Measurements from ENCODE around the gene CYP19A1. TPM values are rescaled to one million over a fixed set of nuclear protein-coding genes. Genes with fewer than 3 reads are reported as not detected.

Gene CYP19A1
- total and polyA plus RNA-seq, 7 donors = 0.10 to 4.7 (median 0.22) TPM

DNA sequence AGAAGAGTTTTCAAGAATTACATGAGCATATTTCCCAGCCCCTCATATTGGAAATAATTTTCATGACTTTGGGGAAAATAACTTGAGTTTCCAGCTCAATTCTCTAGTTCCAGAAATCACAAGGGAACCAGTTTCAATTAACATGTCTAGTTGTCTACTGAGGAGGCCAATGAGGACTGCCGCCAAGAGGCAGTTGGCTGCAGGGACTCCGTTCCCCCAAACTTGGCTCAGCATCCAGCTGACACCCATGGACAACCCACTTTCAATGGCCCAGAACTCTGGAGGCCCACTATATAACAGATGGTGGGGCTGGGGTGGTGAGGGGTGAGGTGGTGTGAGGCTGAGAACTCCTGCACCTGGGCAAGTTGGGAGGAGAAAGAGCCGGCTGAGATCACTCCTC is 157.2 kb downstream of the CYP19A1 start:
- intact Hi-C loops (cut with DNase I) = no loop called here
- WGBS, 3 donors = 63 to 72% (median 65%) methylated on average over 3 of the region's 3 CpGs
- ATAC-seq (no peak), DNase-seq (no peak)
- H3K4me1 ChIP-seq = no peaks in the 10 kb centered on the region
- H3K4me3 ChIP-seq = no peak overlapping the region
- H3K36me3 ChIP-seq (ENCODE audit: insufficient read depth in 1 of 2, low read depth in 1 of 2) = no peaks in the 10 kb centered on the region
- no peaks in the 10 kb centered on the region for H3K9me3 ChIP-seq
- TF ChIP-seq, protein P1, sequence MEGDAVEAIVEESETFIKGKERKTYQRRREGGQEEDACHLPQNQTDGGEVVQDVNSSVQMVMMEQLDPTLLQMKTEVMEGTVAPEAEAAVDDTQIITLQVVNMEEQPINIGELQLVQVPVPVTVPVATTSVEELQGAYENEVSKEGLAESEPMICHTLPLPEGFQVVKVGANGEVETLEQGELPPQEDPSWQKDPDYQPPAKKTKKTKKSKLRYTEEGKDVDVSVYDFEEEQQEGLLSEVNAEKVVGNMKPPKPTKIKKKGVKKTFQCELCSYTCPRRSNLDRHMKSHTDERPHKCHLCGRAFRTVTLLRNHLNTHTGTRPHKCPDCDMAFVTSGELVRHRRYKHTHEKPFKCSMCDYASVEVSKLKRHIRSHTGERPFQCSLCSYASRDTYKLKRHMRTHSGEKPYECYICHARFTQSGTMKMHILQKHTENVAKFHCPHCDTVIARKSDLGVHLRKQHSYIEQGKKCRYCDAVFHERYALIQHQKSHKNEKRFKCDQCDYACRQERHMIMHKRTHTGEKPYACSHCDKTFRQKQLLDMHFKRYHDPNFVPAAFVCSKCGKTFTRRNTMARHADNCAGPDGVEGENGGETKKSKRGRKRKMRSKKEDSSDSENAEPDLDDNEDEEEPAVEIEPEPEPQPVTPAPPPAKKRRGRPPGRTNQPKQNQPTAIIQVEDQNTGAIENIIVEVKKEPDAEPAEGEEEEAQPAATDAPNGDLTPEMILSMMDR (IDR thresholded peaks at IDR 0.05) = no peak
- no peaks in the 10 kb centered on the region for H3K27me3 ChIP-seq (ENCODE audit: insufficient read depth in 3 of 3, low read length in 2 of 3)
- H3K27ac ChIP-seq = no peak overlapping the region

DNA sequence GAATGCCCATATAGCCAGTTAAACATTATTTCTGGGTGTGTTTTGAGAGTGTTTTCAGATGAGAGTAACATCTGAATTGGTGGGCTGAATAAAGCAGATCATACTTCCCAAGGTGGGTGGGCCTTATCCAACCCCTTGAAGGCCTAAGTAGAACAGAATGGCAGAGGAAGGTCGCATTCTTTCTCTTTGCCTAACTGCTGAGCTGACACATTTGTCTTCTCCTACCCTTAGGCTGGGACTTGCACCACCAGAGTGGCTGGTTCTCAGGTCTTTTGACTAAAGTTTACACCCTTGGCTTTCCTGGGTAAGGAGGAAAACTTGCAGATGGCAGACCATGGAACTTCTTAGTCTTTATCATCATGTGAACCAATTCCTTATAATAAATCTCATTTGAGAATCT is 157.9 kb downstream of the CYP19A1 start:
- intact Hi-C loops (cut with DNase I) = no loop called here
- no peaks in the 10 kb centered on the region for H3K27me3 ChIP-seq (ENCODE audit: insufficient read depth in 3 of 3, low read length in 2 of 3)
- TF ChIP-seq, protein P1 (IDR thresholded peaks at IDR 0.05) = no peak
- ATAC-seq (no peak), DNase-seq (no peak)
- H3K4me3 ChIP-seq = no peak overlapping the region
- H3K36me3 ChIP-seq (ENCODE audit: insufficient read depth in 1 of 2, low read depth in 1 of 2) = no peaks in the 10 kb centered on the region
- WGBS, 3 donors = 75 to 90% (median 85%) methylated on average over 1 of the region's 1 CpG
- no peaks in the 10 kb centered on the region for H3K4me1 ChIP-seq
- H3K27ac ChIP-seq = no peak overlapping the region
- H3K9me3 ChIP-seq = no peaks in the 10 kb centered on the region

DNA sequence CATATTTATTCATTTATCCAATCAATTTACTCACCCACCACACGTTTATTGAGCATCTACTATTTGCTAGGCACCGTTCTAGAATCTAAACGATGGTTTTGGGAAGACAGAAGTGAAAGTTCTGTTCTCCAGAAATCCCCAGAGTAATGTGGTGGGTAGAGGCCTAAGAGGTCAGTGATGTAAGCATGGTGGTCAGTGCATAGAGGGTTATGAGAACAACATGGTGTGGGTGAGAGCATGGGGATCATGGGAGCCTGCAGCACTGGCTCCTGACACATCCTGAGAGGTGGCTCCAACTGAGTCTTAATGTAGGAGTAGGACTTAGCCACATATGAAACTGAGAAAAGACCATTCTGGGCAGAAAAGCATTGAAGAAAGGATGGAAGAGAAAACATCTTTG is 158.4 kb downstream of the CYP19A1 start:
- intact Hi-C loops (cut with DNase I) = no loop called here
- TF ChIP-seq, protein P1 (IDR thresholded peaks at IDR 0.05) = no peak
- Histone ChIP-seq H3K27ac (no peak overlapping the region), H3K27me3 (ENCODE audit: insufficient read depth in 3 of 3, low read length in 2 of 3) (no peaks in the 10 kb centered on the region), H3K4me1 (no peaks in the 10 kb centered on the region), H3K9me3 (no peaks in the 10 kb centered on the region), H3K4me3 (no peak overlapping the region), H3K36me3 (ENCODE audit: insufficient read depth in 1 of 2, low read depth in 1 of 2) (no peaks in the 10 kb centered on the region)
- 83 to 87% (median 84%) methylated on average over 3 of the region's 3 CpGs for WGBS, 3 donors
- no peak for ATAC-seq
- no peak for DNase-seq

DNA sequence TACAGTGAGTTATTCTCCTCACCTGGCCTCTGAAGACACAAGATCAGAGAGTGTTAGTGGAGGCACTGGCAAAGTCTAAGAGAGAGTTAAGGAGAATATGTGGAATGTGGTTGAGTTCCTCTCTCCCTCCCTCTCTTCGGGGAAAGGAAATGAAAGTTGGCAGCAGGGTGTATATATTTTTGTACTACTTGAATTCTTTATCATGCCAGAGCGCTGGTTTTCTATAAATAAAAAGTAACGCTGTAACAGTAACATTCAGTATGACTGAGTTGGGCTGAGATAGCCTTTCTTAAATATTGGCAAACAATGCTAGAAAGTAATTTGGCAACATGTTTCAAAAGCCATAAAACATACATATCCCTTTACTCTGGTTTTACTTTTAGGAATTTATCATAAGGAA is 166.2 kb downstream of the CYP19A1 start:
- ATAC-seq (no peak), DNase-seq (no peak)
- TF ChIP-seq, protein P1 (IDR thresholded peaks at IDR 0.05) = no peak
- Histone ChIP-seq H3K9me3 (no peaks in the 10 kb centered on the region), H3K4me1 (peaks cover 4% of the 10 kb centered on the region), H3K27me3 (ENCODE audit: insufficient read depth in 3 of 3, low read length in 2 of 3) (no peaks in the 10 kb centered on the region), H3K36me3 (ENCODE audit: insufficient read depth in 1 of 2, low read depth in 1 of 2) (no peaks in the 10 kb centered on the region), H3K27ac (no peak overlapping the region), H3K4me3 (no peak overlapping the region)
- 1 to 9% (median 8%) methylated on average over 3 of the region's 3 CpGs for WGBS, 3 donors
- intact Hi-C loops (cut with DNase I) = no loop called here

DNA sequence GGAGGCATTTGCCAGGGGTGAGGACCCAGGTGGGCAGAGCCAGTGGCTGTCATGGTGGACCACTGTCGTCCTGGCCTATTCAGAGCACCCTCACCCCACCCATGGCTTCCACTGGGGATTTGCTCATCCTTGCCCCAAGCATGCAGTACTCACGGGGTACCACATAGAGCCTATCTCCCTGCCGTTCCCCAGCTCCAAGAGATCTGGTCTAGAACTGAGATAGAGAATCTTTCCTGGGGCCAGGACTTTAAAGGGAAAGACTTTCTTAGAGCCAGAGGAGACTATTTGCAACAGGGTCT is 166.8 kb downstream of the CYP19A1 start:
- Histone ChIP-seq H3K27ac (no peak overlapping the region), H3K9me3 (no peaks in the 10 kb centered on the region), H3K36me3 (ENCODE audit: insufficient read depth in 1 of 2, low read depth in 1 of 2) (no peaks in the 10 kb centered on the region), H3K27me3 (ENCODE audit: insufficient read depth in 3 of 3, low read length in 2 of 3) (no peaks in the 10 kb centered on the region), H3K4me3 (no peak overlapping the region), H3K4me1 (peaks cover 4% of the 10 kb centered on the region)
- DNase-seq (no peak), ATAC-seq (no peak)
- WGBS, 3 donors = 81 to 83% (median 82%) methylated on average over 3 of the region's 3 CpGs
- intact Hi-C loops (cut with DNase I) = no loop called here
- TF ChIP-seq, protein P1 (IDR thresholded peaks at IDR 0.05) = no peak
